ENCODE results near the gene IQSEC1. TPM values are rescaled to one million over a fixed set of nuclear protein-coding genes. Genes with fewer than 3 reads are reported as not detected.
A peak's percentile ranks its signal among the peaks of the same experiment; 100 is the strongest.

The IQSEC1 gene
- 10 to 100 TPM; 31.7 to 39.2 TPM for total RNA-seq

DNA sequence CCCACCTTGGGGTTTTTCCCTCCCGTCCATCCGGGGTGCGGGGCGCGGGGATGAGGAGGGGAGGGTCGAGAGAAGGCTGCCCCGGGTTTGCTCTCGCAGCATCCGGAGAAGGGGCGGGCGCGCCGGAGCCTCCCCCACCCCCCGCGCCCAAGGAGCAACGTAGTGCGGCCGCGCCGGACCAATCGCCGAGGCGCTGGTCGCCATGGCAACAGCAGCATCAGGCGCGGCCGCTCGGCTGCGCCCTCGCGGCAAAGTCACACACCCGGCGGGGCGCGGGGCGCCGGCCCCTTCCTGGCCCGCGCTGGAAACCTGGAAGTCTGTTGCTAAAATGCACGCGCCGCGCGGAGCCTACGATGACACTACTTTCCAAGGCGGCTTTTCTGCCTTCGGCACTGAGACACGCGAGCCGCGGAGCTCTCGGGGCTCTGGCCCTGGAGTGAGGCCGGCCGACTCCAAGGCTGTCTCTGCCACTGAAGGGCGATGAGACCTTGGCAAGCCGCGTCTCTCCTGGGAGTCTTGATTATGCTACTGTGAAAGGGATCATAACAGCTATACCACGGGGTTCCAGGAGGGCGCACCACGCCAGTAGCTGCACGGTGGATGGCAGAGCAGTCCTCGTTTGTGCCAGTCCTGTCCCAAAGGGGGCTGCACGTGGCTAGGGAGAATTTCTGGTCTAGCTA is at the start of gene IQSEC1:
IQSEC1 (minus strand) TSS at position 104 of the 680 bp plus-strand sequence. CDS start 415 bp downstream, outside the sequence.
- TF ChIP-seq, protein P1, sequence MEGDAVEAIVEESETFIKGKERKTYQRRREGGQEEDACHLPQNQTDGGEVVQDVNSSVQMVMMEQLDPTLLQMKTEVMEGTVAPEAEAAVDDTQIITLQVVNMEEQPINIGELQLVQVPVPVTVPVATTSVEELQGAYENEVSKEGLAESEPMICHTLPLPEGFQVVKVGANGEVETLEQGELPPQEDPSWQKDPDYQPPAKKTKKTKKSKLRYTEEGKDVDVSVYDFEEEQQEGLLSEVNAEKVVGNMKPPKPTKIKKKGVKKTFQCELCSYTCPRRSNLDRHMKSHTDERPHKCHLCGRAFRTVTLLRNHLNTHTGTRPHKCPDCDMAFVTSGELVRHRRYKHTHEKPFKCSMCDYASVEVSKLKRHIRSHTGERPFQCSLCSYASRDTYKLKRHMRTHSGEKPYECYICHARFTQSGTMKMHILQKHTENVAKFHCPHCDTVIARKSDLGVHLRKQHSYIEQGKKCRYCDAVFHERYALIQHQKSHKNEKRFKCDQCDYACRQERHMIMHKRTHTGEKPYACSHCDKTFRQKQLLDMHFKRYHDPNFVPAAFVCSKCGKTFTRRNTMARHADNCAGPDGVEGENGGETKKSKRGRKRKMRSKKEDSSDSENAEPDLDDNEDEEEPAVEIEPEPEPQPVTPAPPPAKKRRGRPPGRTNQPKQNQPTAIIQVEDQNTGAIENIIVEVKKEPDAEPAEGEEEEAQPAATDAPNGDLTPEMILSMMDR (IDR thresholded peaks at IDR 0.05): no peak
- Mint-ChIP-seq H3K4me1 (ENCODE audit: low read depth) (peaks cover 38% of the 10 kb centered on the region), H3K36me3 (ENCODE audit: low read depth) (peaks cover 2% of the 10 kb centered on the region), H3K27me3 (peaks cover 8% of the 10 kb centered on the region), H3K27ac (peak within 1 kb of the TSS; percentile 50), H3K4me3 (peak within 1 kb of the TSS; percentile 76), H3K9me3 (no peaks in the 10 kb centered on the region)
- DNase-seq (peak; percentile 88), ATAC-seq (peak; percentile 66)
- ChIA-PET CTCF (interaction anchor here (1.2 to 2.8 kb wide), 3 partner anchors 11 to 19 kb away, joined by 3 to 8 read pairs (median 3); no protein-coding TSS in a partner anchor), POLR2A (interaction anchor here (1.4 kb wide), 1 partner anchor 19 kb away, joined by 3 read pairs; no protein-coding TSS in a partner anchor)
- intact Hi-C loops (cut with micrococcal nuclease): no loop called here

DNA sequence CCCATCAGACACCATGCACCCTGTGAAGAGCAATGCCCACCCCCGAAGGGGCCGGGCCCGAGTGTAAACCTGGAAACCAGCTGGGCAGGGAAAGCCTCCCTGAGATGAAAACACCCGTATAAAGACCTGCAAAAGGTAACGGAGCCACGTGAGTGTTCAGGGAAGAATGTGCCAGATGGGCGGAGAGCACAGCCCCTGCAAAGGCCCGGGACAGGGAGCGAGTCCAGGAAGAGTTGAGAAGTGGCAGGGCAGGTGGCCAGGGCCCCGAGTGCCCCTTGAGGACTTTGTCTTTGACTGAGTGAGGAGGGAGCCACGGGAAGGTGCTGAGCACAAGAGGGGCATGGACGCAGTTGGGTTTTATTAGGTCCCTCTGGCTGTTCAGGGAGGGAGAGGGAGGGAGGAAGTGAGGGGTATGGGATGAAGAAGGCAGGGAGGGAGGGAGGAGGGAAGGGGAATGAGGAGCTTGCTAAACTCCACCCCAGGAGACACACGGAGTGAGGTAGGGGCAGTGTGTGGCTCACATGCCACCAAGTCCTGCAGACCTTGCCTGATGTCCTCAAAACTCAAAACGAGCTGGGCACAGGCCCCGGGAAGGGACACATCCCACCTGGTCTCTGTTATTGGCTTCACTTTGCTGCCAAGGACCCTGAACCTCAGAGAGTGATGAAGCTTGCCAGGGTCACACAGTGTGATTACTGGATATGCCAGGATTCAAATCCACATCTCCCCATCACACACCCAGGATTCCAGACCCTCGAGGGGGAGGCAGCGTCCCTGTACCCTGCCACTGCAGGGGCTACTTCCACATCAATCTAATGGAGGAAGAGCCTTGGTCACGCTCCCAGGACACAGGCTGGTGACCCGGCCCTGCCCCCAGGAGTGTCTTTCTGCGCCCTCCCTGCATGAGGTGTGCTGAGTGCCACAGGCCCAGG is 49.1 kb upstream of the IQSEC1 start:
- Mint-ChIP-seq H3K4me1 (ENCODE audit: low read depth) (no peaks in the 10 kb centered on the region), H3K36me3 (ENCODE audit: low read depth) (no peaks in the 10 kb centered on the region), H3K27ac (no peak overlapping the region), H3K9me3 (no peaks in the 10 kb centered on the region), H3K4me3 (no peak overlapping the region), H3K27me3 (no peaks in the 10 kb centered on the region)
- ATAC-seq (no peak), DNase-seq (no peak)
- intact Hi-C loops (cut with micrococcal nuclease): no loop called here
- CTCF ChIA-PET: interaction anchor here (1.3 kb wide), 1 partner anchor 30 kb away, joined by 4 read pairs; no protein-coding TSS in a partner anchor
- POLR2A ChIA-PET: no interaction called here
- TF ChIP-seq, protein P1 (IDR thresholded peaks at IDR 0.05): no peak

DNA sequence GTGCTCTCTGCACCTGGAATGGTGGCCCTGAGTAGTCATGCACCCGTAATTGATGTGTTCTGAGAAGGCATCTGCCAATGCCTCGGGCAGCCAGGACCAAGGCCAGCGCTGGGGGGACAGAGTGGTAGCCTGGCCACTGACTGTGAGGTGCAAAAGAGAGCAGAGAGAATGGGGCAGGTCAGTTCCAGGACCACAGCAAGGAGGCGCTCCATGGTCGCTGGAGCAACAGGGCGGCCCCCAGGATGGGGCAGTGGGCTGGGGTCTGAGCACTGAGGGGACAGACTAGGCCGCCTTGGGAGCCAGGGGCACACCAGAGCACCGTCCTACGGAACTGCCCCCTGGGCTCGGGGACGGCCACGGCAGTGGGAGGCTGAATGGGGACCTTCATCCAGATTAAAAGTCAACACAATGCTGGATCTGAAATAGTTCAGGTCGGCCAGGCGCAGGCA is 48.3 kb upstream of the IQSEC1 start:
- Mint-ChIP-seq H3K4me3 (no peak overlapping the region), H3K9me3 (no peaks in the 10 kb centered on the region), H3K36me3 (ENCODE audit: low read depth) (no peaks in the 10 kb centered on the region), H3K4me1 (ENCODE audit: low read depth) (no peaks in the 10 kb centered on the region), H3K27ac (no peak overlapping the region), H3K27me3 (no peaks in the 10 kb centered on the region)
- TF ChIP-seq, protein P1 (IDR thresholded peaks at IDR 0.05): no peak
- DNase-seq (no peak), ATAC-seq (no peak)
- intact Hi-C loops (cut with micrococcal nuclease): no loop called here
- ChIA-PET POLR2A (no interaction called here), CTCF (interaction anchor here (1.3 kb wide), 1 partner anchor 29 kb away, joined by 4 read pairs; no protein-coding TSS in a partner anchor)

DNA sequence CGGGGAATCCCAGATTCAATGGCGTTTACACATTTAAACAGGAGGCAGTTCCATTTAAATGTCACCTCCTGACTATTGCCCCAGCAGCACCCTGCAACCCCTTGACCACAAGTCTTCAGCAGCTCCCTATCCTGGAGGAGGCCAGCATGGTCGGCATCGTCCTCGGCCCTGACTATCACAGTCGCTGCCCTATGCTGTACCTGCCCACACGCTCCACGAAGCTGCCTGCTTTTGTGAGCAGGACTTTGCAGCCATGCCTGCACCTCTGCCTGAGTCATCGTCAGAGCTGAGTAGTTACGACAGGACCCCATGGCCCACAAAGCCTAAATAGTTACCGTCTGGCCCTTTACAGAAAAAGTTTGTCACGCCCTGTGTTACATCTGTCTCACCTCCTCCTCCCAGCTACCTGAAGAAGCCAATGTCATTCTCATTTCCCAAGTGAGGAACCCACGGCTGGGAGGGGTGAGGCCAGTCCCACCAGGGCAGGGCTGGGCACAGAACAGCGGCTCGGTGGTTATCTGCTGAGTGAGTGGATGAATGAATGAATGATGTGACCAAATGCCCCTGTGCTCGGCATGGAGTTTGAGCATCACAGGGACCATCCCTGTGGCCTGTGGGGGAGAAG is 47.8 kb upstream of the IQSEC1 start:
- ChIA-PET CTCF (interaction anchor here (0.9 kb wide), 1 partner anchor 29 kb away, joined by 3 read pairs; no protein-coding TSS in a partner anchor), POLR2A (no interaction called here)
- DNase-seq: no peak
- no peaks in the 10 kb centered on the region for H3K9me3 Mint-ChIP-seq
- intact Hi-C loops (cut with micrococcal nuclease): no loop called here
- TF ChIP-seq, protein P1 (IDR thresholded peaks at IDR 0.05): no peak
- no peak overlapping the region for H3K27ac Mint-ChIP-seq
- no peak overlapping the region for H3K4me3 Mint-ChIP-seq
- H3K4me1 Mint-ChIP-seq (ENCODE audit: low read depth): no peaks in the 10 kb centered on the region
- ATAC-seq: no peak
- no peaks in the 10 kb centered on the region for H3K36me3 Mint-ChIP-seq (ENCODE audit: low read depth)
- no peaks in the 10 kb centered on the region for H3K27me3 Mint-ChIP-seq
